HG03558 (cell line): ENCODE data around the gene LAMTOR3.
"Not testable (repeated sequence)": the region's sequence is repeated elsewhere in the genome, so short reads cannot be mapped to it uniquely, and the experiment has no call there.

Experiments
- ATAC-seq: cut with Tn5 transposase; IDR thresholded peaks from one replicate; pipeline ENCODE4 v1.9.1; 2021; ENCODE audit warnings: moderate number of reproducible peaks; ENCODE audit not compliant: unreplicated experiment; ENCODE audit errors: extremely low read depth

LAMTOR3 gene

DNA sequence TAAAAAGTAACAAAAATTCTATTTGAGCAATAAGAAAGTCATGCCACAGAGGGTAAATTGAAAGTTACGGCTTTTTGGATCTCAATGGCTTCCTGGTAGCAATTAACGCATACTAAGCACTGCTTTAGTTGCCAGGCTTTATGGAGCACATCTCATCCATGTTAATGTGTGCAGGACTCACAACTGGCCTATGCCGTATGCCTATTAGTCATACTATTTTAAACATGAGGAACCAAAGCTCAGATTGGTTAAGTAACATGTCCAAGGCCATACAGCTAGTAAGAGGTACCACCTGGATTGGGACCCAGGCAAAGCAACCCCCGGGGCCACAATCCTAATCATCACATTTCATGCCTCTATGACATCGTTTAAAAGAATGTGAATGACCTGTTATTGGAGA lies 60.5 kb downstream of the LAMTOR3 start:
- no peak for ATAC-seq

DNA sequence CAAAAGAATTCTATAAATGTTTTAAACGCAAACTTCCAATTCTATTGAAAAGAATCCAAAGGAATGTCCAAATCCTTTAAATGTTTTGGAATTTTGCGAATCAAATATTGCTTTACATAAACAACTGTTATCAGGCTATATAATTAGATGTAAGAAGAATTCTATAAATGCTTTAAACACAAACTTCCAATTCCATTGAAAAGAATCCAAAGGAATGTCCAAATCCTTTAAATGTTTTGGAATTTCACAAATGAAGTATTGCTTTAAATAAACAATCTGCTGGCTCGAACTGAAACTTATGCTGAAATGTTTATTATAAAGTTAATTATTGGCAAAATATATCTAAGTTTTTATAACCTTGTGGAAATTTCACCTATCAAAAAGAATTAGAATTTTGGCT lies 61.5 kb downstream of the LAMTOR3 start:
- no peak for ATAC-seq

DNA sequence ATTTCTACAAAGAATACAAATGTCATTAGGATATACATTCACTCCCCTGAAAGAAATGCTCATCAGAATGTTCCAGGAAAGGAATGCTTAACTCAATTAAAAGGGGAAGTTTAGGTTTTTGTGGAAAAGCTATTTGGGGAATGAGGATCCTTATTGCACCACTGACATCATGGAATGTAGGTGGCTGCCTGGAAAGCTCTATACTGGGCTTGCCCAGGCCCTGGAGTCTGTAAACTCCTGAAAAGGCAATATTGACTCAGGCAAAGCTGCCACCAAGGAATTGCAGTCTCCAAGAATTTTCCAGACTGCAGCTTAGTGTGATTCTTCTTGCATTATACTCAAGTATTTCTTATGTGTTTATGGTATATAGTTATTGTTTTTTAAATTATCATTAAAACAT lies 61.9 kb downstream of the LAMTOR3 start:
- no peak for ATAC-seq

DNA sequence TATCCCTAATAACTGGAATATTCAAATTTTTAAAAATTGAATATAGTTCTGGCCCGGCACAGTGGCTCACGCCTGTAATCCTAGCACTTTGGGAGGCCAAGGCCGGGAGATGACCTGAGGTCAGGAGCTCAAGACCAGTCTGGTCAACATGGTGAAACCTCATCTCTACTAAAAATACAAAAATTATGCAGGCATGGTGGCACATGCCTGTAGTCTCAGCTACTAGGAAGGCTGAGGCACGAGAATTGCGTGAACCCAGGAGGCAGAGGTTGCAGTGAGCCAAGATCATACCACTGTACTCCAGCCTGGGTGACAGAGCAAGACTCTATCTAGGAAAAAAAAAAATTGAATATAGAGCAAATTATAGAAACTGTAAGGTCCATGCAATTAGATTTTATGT lies 64.2 kb downstream of the LAMTOR3 start:
- not testable (repeated sequence) for ATAC-seq

DNA sequence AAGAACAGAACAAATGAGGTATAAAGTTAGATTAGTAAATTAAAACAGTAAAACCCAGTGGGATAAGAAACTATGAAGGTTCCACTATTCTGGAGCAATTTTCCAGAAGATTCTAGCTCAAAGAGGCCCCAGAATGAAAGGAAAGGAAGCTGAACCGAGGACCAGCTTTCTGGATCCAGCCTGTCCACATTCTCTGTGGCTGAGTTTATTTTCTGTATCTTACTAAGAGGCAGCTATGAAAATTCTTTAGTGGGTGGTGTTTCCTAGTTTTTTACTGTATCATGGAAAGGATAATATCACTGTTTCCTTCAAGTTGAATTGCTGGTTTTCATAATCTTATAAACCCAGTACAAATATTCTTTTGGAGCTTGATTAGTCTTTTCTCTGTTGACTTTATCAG lies 65.8 kb downstream of the LAMTOR3 start:
- no peak for ATAC-seq
